ENCODE data around the gene CCDC39.

The CCDC39 gene

GRCh38 chr3:180704532-180704931 is 25.2 kb upstream of the CCDC39 start:
- TF ChIP-seq SIN3A (IDR thresholded peaks at IDR 0.05; ENCODE audit: borderline replicate concordance, insufficient read depth, low read length), result no peak
- TF ChIP-seq POLR2AphosphoS5 (IDR thresholded peaks at IDR 0.05; ENCODE audit: low read depth, low read length), result no peak
- no peak for TF ChIP-seq TAF1 (IDR thresholded peaks at IDR 0.05; ENCODE audit: borderline replicate concordance, insufficient read depth, low read length)
- no peak for TF ChIP-seq FOXP2 (optimal IDR thresholded peaks at IDR 0.05; ENCODE audit: borderline replicate concordance, extremely low read depth, extremely low read length, insufficient read depth)
- TF ChIP-seq REST (IDR thresholded peaks at IDR 0.05; ENCODE audit: insufficient read depth in 1 of 2, low read depth in 2 of 2, low read length in 2 of 2), result no peak

GRCh38 chr3:180700941-180701340 is 21.7 kb upstream of the CCDC39 start:
- TF ChIP-seq FOXP2 (optimal IDR thresholded peaks at IDR 0.05; ENCODE audit: borderline replicate concordance, extremely low read depth, extremely low read length, insufficient read depth) (no peak), POLR2AphosphoS5 (IDR thresholded peaks at IDR 0.05; ENCODE audit: low read depth, low read length) (no peak), TAF1 (IDR thresholded peaks at IDR 0.05; ENCODE audit: borderline replicate concordance, insufficient read depth, low read length) (no peak), SIN3A (IDR thresholded peaks at IDR 0.05; ENCODE audit: borderline replicate concordance, insufficient read depth, low read length) (no peak), REST (IDR thresholded peaks at IDR 0.05; ENCODE audit: insufficient read depth in 1 of 2, low read depth in 2 of 2, low read length in 2 of 2) (no peak)

- no peak for TF ChIP-seq TAF1 (IDR thresholded peaks at IDR 0.05; ENCODE audit: borderline replicate concordance, insufficient read depth, low read length)
- TF ChIP-seq FOXP2 (optimal IDR thresholded peaks at IDR 0.05; ENCODE audit: borderline replicate concordance, extremely low read depth, extremely low read length, insufficient read depth), result no peak
- no peak for TF ChIP-seq POLR2AphosphoS5 (IDR thresholded peaks at IDR 0.05; ENCODE audit: low read depth, low read length)
- TF ChIP-seq REST (IDR thresholded peaks at IDR 0.05; ENCODE audit: insufficient read depth in 1 of 2, low read depth in 2 of 2, low read length in 2 of 2), result no peak
- no peak for TF ChIP-seq SIN3A (IDR thresholded peaks at IDR 0.05; ENCODE audit: borderline replicate concordance, insufficient read depth, low read length)
These were observed 19.5 kb upstream of the CCDC39 start for GRCh38 chr3:180698760-180699270.

- TF ChIP-seq FOXP2 (optimal IDR thresholded peaks at IDR 0.05; ENCODE audit: borderline replicate concordance, extremely low read depth, extremely low read length, insufficient read depth) (no peak), TAF1 (IDR thresholded peaks at IDR 0.05; ENCODE audit: borderline replicate concordance, insufficient read depth, low read length) (no peak), SIN3A (IDR thresholded peaks at IDR 0.05; ENCODE audit: borderline replicate concordance, insufficient read depth, low read length) (no peak), POLR2AphosphoS5 (IDR thresholded peaks at IDR 0.05; ENCODE audit: low read depth, low read length) (no peak), REST (IDR thresholded peaks at IDR 0.05; ENCODE audit: insufficient read depth in 1 of 2, low read depth in 2 of 2, low read length in 2 of 2) (no peak)
These were observed 15.0 kb upstream of the CCDC39 start for GRCh38 chr3:180694321-180694720.

GRCh38 chr3:180693656-180694055 is 14.4 kb upstream of the CCDC39 start:
- TF ChIP-seq REST (IDR thresholded peaks at IDR 0.05; ENCODE audit: insufficient read depth in 1 of 2, low read depth in 2 of 2, low read length in 2 of 2) (no peak), SIN3A (IDR thresholded peaks at IDR 0.05; ENCODE audit: borderline replicate concordance, insufficient read depth, low read length) (no peak), TAF1 (IDR thresholded peaks at IDR 0.05; ENCODE audit: borderline replicate concordance, insufficient read depth, low read length) (no peak), FOXP2 (optimal IDR thresholded peaks at IDR 0.05; ENCODE audit: borderline replicate concordance, extremely low read depth, extremely low read length, insufficient read depth) (no peak), POLR2AphosphoS5 (IDR thresholded peaks at IDR 0.05; ENCODE audit: low read depth, low read length) (no peak)
